Prostate gland (tissue), 2 donors: ENCODE results near the gene SLC38A3.

Experiments used
- POLR2AphosphoS5 ChIP-seq: sonication (generic); formaldehyde crosslinking; IDR thresholded peaks from one replicate; pipeline ENCODE4 v1.6.1; 2017; ENCODE audit warnings: antibody characterized with exemption
- TF ChIP-seq, protein P1 (sequence below), 4 experiments: fragments of 200-600 bp in 2 of 4; fragments of 450-650 bp in 2 of 4; sonication (generic) in 2 of 4; IDR thresholded peaks; 1 replicate in 3 of 4; 2 replicates in 1 of 4; pipeline ENCODE4 v1.5.1; 2016 to 2019; ENCODE audit warnings: antibody characterized with exemption in 4 of 4, mild to moderate bottlenecking in 2 of 4, moderate library complexity in 2 of 4

DNA sequence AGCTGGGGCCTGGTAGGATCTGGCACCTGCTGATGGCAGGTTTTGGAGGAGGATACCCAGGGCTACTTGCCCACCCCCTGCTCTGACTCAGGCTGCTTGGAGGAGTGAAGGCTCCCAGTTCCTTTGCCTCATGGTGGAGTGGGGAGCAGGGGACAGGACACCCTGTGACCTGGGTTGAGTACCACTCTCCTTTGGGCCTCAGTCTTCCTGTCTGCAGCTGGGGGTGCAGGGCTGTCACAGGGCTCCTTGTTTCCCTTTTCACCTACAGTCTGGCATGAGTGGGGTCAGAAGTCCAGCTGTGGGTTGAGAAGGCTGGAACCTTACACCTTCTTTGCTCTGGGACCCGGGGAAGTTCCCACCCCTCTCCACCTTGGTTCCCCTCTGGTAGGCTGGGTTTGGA, 35.2 kb upstream of the SLC38A3 start:
- TF ChIP-seq, protein P1, sequence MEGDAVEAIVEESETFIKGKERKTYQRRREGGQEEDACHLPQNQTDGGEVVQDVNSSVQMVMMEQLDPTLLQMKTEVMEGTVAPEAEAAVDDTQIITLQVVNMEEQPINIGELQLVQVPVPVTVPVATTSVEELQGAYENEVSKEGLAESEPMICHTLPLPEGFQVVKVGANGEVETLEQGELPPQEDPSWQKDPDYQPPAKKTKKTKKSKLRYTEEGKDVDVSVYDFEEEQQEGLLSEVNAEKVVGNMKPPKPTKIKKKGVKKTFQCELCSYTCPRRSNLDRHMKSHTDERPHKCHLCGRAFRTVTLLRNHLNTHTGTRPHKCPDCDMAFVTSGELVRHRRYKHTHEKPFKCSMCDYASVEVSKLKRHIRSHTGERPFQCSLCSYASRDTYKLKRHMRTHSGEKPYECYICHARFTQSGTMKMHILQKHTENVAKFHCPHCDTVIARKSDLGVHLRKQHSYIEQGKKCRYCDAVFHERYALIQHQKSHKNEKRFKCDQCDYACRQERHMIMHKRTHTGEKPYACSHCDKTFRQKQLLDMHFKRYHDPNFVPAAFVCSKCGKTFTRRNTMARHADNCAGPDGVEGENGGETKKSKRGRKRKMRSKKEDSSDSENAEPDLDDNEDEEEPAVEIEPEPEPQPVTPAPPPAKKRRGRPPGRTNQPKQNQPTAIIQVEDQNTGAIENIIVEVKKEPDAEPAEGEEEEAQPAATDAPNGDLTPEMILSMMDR (IDR thresholded peaks at IDR 0.05) = no peak
- TF ChIP-seq POLR2AphosphoS5 = no peak
